CD14-positive monocyte (primary cell): ENCODE data around the gene SLC45A3. TPM values are rescaled to one million over a fixed set of nuclear protein-coding genes. Genes with fewer than 3 reads are reported as not detected.

Source experiments
- DNase-seq, 3 donors: peaks; one replicate each; pipeline ENCODE4 v3.0.0-alpha.2; 2011 to 2022
- H2AFZ ChIP-seq: 2 replicates; pipeline ENCODE4 v1.6.0; 2012; ENCODE audit warnings: mild to moderate bottlenecking, low read depth, low read length, inconsistent platforms; ENCODE audit not compliant: insufficient read depth, poor library complexity, severe bottlenecking
- H3K27ac ChIP-seq, 2 donors: 1 replicate in 1 of 2; 2 replicates in 1 of 2; pipeline ENCODE4 v1.5.1; 2012 to 2013; ENCODE audit warnings: low read length in 2 of 2, control low read depth in 1 of 2, inconsistent platforms in 1 of 2, low read depth in 1 of 2, mild to moderate bottlenecking in 1 of 2
- H3K27me3 ChIP-seq, 2 donors: one replicate each; pipeline versions ENCODE4 v1.6.0 to v1.6.1; 2011 to 2013; ENCODE audit warnings: low read length in 2 of 2; ENCODE audit not compliant: control insufficient read depth in 2 of 2, insufficient read depth in 2 of 2
- H3K36me3 ChIP-seq, 2 donors: replicated peaks in 1 of 2; 1 replicate in 1 of 2; 2 replicates in 1 of 2; pipeline versions ENCODE4 v1.5.1 to v1.6.1; 2012 to 2013; ENCODE audit warnings: low read length in 2 of 2, control low read depth in 1 of 2, inconsistent platforms in 1 of 2, mild to moderate bottlenecking in 1 of 2; ENCODE audit not compliant: insufficient read depth in 2 of 2, control insufficient read depth in 1 of 2
- H3K4me1 ChIP-seq, 2 donors: 1 replicate in 1 of 2; 2 replicates in 1 of 2; pipeline versions ENCODE4 v1.5.1 to v1.6.1; 2012 to 2013; ENCODE audit warnings: low read length in 2 of 2, control low read depth in 1 of 2, inconsistent platforms in 1 of 2, mild to moderate bottlenecking in 1 of 2, moderate library complexity in 1 of 2; ENCODE audit not compliant: insufficient read depth in 2 of 2, control insufficient read depth in 1 of 2
- H3K4me2 ChIP-seq: replicated peaks from 2 replicates; pipeline ENCODE3; 2012; ENCODE audit warnings: low read length, moderate library complexity, mild to moderate bottlenecking; ENCODE audit not compliant: poor library complexity, severe bottlenecking; ENCODE audit errors: extremely low read depth
- H3K4me3 ChIP-seq, 3 experiments: fragments of 200-600 bp in 1 of 3; sonication (generic) in 1 of 3; replicated peaks in 1 of 3; 1 replicate in 2 of 3; 2 replicates in 1 of 3; pipeline ENCODE4 v1.5.1; 2011 to 2013; ENCODE audit warnings: low read length in 3 of 3, mild to moderate bottlenecking in 3 of 3, control low read depth in 2 of 3, low read depth in 2 of 3, inconsistent platforms in 1 of 3, moderate library complexity in 1 of 3
- H3K79me2 ChIP-seq: 2 replicates; pipeline ENCODE4 v1.6.0; 2012; ENCODE audit warnings: mild to moderate bottlenecking, control low read depth, inconsistent platforms, low read length, moderate library complexity; ENCODE audit not compliant: insufficient read depth
- H3K9ac ChIP-seq: 2 replicates; pipeline ENCODE4 v1.6.0; 2017; ENCODE audit warnings: low read length, mild to moderate bottlenecking; ENCODE audit not compliant: insufficient read depth, poor library complexity, severe bottlenecking
- H3K9me3 ChIP-seq, 2 donors: replicated peaks in 1 of 2; 1 replicate in 1 of 2; 2 replicates in 1 of 2; pipeline versions ENCODE4 v1.5.1 to v1.6.1; 2012 to 2013; ENCODE audit warnings: low read length in 2 of 2, control low read depth in 1 of 2; ENCODE audit not compliant: control insufficient read depth in 1 of 2, insufficient read depth in 1 of 2
- H4K20me1 ChIP-seq: 2 replicates; pipeline ENCODE4 v1.6.0; 2012; ENCODE audit warnings: mild to moderate bottlenecking, low read length, control low read depth, moderate library complexity; ENCODE audit not compliant: insufficient read depth
- H3K27ac Mint-ChIP-seq, 7 donors: one replicate each; pipeline ENCODE4 v1.8.0; 2020; ENCODE audit warnings: mild to moderate bottlenecking in 7 of 7, mixed read lengths in 7 of 7, moderate library complexity in 6 of 7, inconsistent platforms in 2 of 7
- H3K27me3 Mint-ChIP-seq, 3 donors: one replicate each; pipeline ENCODE4 v1.8.0; 2021 to 2022; ENCODE audit warnings: low read depth in 3 of 3, mild to moderate bottlenecking in 3 of 3, mixed read lengths in 3 of 3, moderate library complexity in 3 of 3, inconsistent platforms in 1 of 3
- H3K36me3 Mint-ChIP-seq, 2 donors: one replicate each; pipeline ENCODE4 v1.8.0; 2020; ENCODE audit warnings: mixed read lengths in 2 of 2, inconsistent platforms in 1 of 2, mild to moderate bottlenecking in 1 of 2
- H3K4me1 Mint-ChIP-seq: one replicate; pipeline ENCODE4 v1.8.0; 2020; ENCODE audit warnings: mild to moderate bottlenecking, mixed read lengths
- H3K4me3 Mint-ChIP-seq, 2 donors: one replicate each; pipeline ENCODE4 v1.8.0; 2020; ENCODE audit warnings: mild to moderate bottlenecking in 2 of 2, mixed read lengths in 2 of 2, moderate library complexity in 1 of 2
- H3K9me3 Mint-ChIP-seq, 7 donors: one replicate each; pipeline ENCODE4 v1.8.0; 2020 to 2022; ENCODE audit warnings: mixed read lengths in 7 of 7, mild to moderate bottlenecking in 6 of 7, moderate library complexity in 6 of 7, inconsistent platforms in 2 of 7
- CTCF ChIP-seq: fragments of 200-600 bp; IDR thresholded peaks from one replicate; pipeline ENCODE4 v1.8.0; 2022; ENCODE audit warnings: antibody characterized with exemption, mild to moderate bottlenecking
- WGBS: methylation state at CpG from one replicate; pipeline ENCODE4 v1.1.5; 2013; ENCODE audit warnings: missing lambda C conversion rate; ENCODE audit not compliant: insufficient coverage; 5-methylcytosine and 5-hydroxymethylcytosine counted together
- intact Hi-C, 2 donors: fragments of 100-400 bp; cut with micrococcal nuclease; formaldehyde crosslinking; loops; one replicate each; pipeline versions ENCODE4 v1.15.0 to v1.15.1; 2023
- polyA plus RNA-seq, 3 donors: library from polyadenylated mRNA; depleted of rRNA in 1 of 3; unstranded in 2 of 3; stranded (reverse) in 1 of 3; fragments of 300-500 nt in 2 of 3; fragments of >200 nt in 1 of 3; fragmentation: Illumina TruSeq in 2 of 3; gene quantifications; 1 replicate in 2 of 3; 2 replicates in 1 of 3; pipeline ENCODE4 v1.2.3, GENCODE V29; 2012 to 2021

Gene SLC45A3
- polyA plus RNA-seq, 3 donors = 0.11 to 0.61 TPM; not detected in 1

GRCh38 chr1:205719762-205720161, 39.5 kb upstream of the SLC45A3 start:
- Mint-ChIP-seq H3K27me3 (no peaks in the 10 kb centered on the region), H3K36me3 (peaks cover 62 to 80% of the 10 kb centered on the region in 2 donors), H3K9me3 (no peaks in the 10 kb centered on the region), H3K4me3 (no peak overlapping the region), H3K27ac (peak overlapping the region in 1 of 7 donors; percentile 40), H3K4me1 (peaks cover 11% of the 10 kb centered on the region)
- H2AFZ ChIP-seq = no peak overlapping the region
- H3K4me1 ChIP-seq = peaks cover 4 to 5% of the 10 kb centered on the region in 2 donors
- intact Hi-C loops = loop anchor here in 1 of 2 donors (10.0 kb wide), 1 partner anchor 185 kb away; no protein-coding TSS in a partner anchor
- H3K36me3 ChIP-seq = peaks cover 62 to 97% of the 10 kb centered on the region in 2 donors
- H4K20me1 ChIP-seq = peaks cover 2% of the 10 kb centered on the region
- no peak for TF ChIP-seq CTCF
- H3K4me2 ChIP-seq = no peak overlapping the region
- H3K27ac ChIP-seq = no peak overlapping the region
- no peaks in the 10 kb centered on the region for H3K27me3 ChIP-seq
- H3K9ac ChIP-seq = no peak overlapping the region
- DNase-seq = no peak
- no peaks in the 10 kb centered on the region for H3K9me3 ChIP-seq
- no peak overlapping the region for H3K4me3 ChIP-seq
- H3K79me2 ChIP-seq = peaks cover 5% of the 10 kb centered on the region

DNA sequence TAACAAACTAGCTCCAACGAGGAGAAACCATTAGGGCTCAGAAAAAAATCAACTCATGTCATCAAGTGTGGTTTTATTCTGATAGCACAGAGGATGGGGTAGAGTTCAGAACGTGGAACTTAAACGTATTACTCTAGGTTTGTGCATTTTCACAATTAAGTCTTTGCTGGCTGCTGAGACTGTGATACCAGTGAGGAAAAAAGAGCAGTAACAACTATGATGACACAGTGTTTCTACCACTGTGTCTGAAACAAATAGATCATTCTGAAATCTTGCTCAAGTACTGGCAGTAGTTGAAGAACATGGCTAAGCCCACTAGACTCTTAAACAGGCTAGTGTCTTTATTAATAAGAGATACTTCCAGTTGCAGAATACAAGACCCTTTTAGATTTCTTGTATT, 38.7 kb upstream of the SLC45A3 start:
- Histone ChIP-seq H3K4me1 (peaks cover 4 to 5% of the 10 kb centered on the region in 2 donors), H4K20me1 (no peaks in the 10 kb centered on the region), H2AFZ (no peak overlapping the region), H3K9ac (no peak overlapping the region), H3K36me3 (peaks cover 60 to 90% of the 10 kb centered on the region in 2 donors), H3K79me2 (no peaks in the 10 kb centered on the region), H3K27me3 (no peaks in the 10 kb centered on the region), H3K9me3 (no peaks in the 10 kb centered on the region), H3K27ac (no peak overlapping the region), H3K4me3 (no peak overlapping the region), H3K4me2 (no peak overlapping the region)
- DNase-seq = no peak
- intact Hi-C loops = loop anchor here in 1 of 2 donors (10.0 kb wide), 1 partner anchor 184 kb away; no protein-coding TSS in a partner anchor
- peak overlapping the region in 1 of 7 donors; percentile 44 for H3K27ac Mint-ChIP-seq
- peaks cover 16% of the 10 kb centered on the region for H3K4me1 Mint-ChIP-seq
- no peaks in the 10 kb centered on the region for H3K27me3 Mint-ChIP-seq
- H3K36me3 Mint-ChIP-seq = peaks cover 62 to 79% of the 10 kb centered on the region in 2 donors
- H3K4me3 Mint-ChIP-seq = no peak overlapping the region
- WGBS = 76% methylated on average over 2 of the region's 3 CpGs
- no peak for TF ChIP-seq CTCF
- no peaks in the 10 kb centered on the region for H3K9me3 Mint-ChIP-seq
